Mucosa of rectum (tissue), 2 donors: Measurements from ENCODE around the gene RELA.
A peak's percentile ranks its signal among the peaks of the same experiment; 100 is the strongest.

Experiments
- H3K27ac ChIP-seq, 2 donors: one replicate each; pipeline ENCODE4 v1.7.0; 2013; ENCODE audit warnings: inconsistent platforms in 2 of 2, low read depth in 2 of 2, low read length in 2 of 2
- H3K27me3 ChIP-seq, 2 donors: one replicate each; pipeline ENCODE4 v1.7.0; 2013; ENCODE audit warnings: low read length in 2 of 2; ENCODE audit not compliant: control insufficient read depth in 2 of 2, insufficient read depth in 2 of 2
- H3K36me3 ChIP-seq, 2 donors: one replicate each; pipeline ENCODE4 v1.7.0; 2013; ENCODE audit warnings: low read length in 2 of 2; ENCODE audit not compliant: control insufficient read depth in 2 of 2, insufficient read depth in 2 of 2
- H3K4me1 ChIP-seq, 2 donors: one replicate each; pipeline ENCODE4 v1.7.0; 2013; ENCODE audit warnings: low read length in 2 of 2, mild to moderate bottlenecking in 1 of 2; ENCODE audit not compliant: control insufficient read depth in 2 of 2, insufficient read depth in 2 of 2
- H3K4me3 ChIP-seq, 2 donors: one replicate each; pipeline ENCODE4 v1.7.0; 2013; ENCODE audit warnings: low read length in 2 of 2
- H3K9ac ChIP-seq, 2 donors: one replicate each; pipeline ENCODE4 v1.7.0; 2013; ENCODE audit warnings: low read length in 2 of 2, low read depth in 1 of 2, mild to moderate bottlenecking in 1 of 2
- H3K9me3 ChIP-seq, 2 donors: one replicate each; pipeline ENCODE4 v1.7.0; 2013; ENCODE audit warnings: low read length in 2 of 2; ENCODE audit not compliant: control insufficient read depth in 2 of 2
- donor health status: healthy.
- donor health status: Normal muscosa, but diverticular disease.

Gene RELA

GRCh38 chr11:65606876-65607613 lies 55.7 kb downstream of the RELA start:
- Histone ChIP-seq H3K36me3 (peaks cover 50% of the 10 kb centered on the region in 2 donors), H3K9me3 (no peaks in the 10 kb centered on the region), H3K4me1 (peaks cover 24 to 28% of the 10 kb centered on the region in 2 donors), H3K27ac (peak overlapping the region; percentile 59 to 65), H3K27me3 (no peaks in the 10 kb centered on the region), H3K4me3 (peak overlapping the region in 1 of 2 donors; percentile 13), H3K9ac (no peak overlapping the region)

GRCh38 chr11:65604258-65604657 lies 58.5 kb downstream of the RELA start:
- Histone ChIP-seq H3K27me3 (no peaks in the 10 kb centered on the region), H3K9ac (no peak overlapping the region), H3K4me3 (no peak overlapping the region), H3K36me3 (peaks cover 46 to 51% of the 10 kb centered on the region in 2 donors), H3K9me3 (no peaks in the 10 kb centered on the region), H3K4me1 (peaks cover 2 to 4% of the 10 kb centered on the region in 2 donors), H3K27ac (no peak overlapping the region)
